CD4-positive, CD25-positive, alpha-beta regulatory T cell (primary cell): Measurements from ENCODE around the gene PSMB7. TPM values are rescaled to one million over a fixed set of nuclear protein-coding genes. Genes with fewer than 3 reads are reported as not detected.

Experiments
- ATAC-seq, 2 donors: fragments of 150-1000 bp; cut with Tn5 transposase; one replicate each; pipeline ENCODE4 v1.10.0; 2021; ENCODE audit warnings: low read depth in 2 of 2, moderate number of reproducible peaks in 2 of 2, moderate library complexity in 1 of 2
- DNase-seq, 3 donors: peaks; one replicate each; pipeline versions ENCODE4 v3.0.0 to v3.0.0-alpha.2; 2012 to 2022; ENCODE audit warnings: mixed read lengths in 1 of 3
- H3K27ac ChIP-seq: one replicate; pipeline ENCODE4 v1.7.0; 2013; ENCODE audit warnings: mild to moderate bottlenecking, low read length; ENCODE audit not compliant: insufficient read depth, poor library complexity, severe bottlenecking
- H3K27me3 ChIP-seq: one replicate; pipeline ENCODE4 v1.7.0; 2013; ENCODE audit warnings: low read length; ENCODE audit not compliant: control insufficient read depth, insufficient read depth
- H3K36me3 ChIP-seq: one replicate; pipeline ENCODE4 v1.7.0; 2013; ENCODE audit warnings: mild to moderate bottlenecking, low read length, moderate library complexity; ENCODE audit not compliant: control insufficient read depth, insufficient read depth
- H3K4me1 ChIP-seq: 2 replicates; pipeline ENCODE4 v1.7.0; 2013; ENCODE audit warnings: mild to moderate bottlenecking, low read length; ENCODE audit not compliant: insufficient read depth, control insufficient read depth, poor library complexity, severe bottlenecking
- H3K4me3 ChIP-seq: one replicate; pipeline ENCODE4 v1.7.0; 2013; ENCODE audit warnings: low read depth, mild to moderate bottlenecking, low read length, moderate library complexity
- H3K9me3 ChIP-seq, 2 experiments: 1 replicate in 1 of 2; 2 replicates in 1 of 2; pipeline ENCODE4 v1.7.0; 2013; ENCODE audit warnings: low read length in 2 of 2, mild to moderate bottlenecking in 1 of 2, moderate library complexity in 1 of 2; ENCODE audit not compliant: control insufficient read depth in 2 of 2
- H3K27ac Mint-ChIP-seq, 3 donors: one replicate each; pipeline ENCODE4 v1.8.0; 2020 to 2022; ENCODE audit warnings: mild to moderate bottlenecking in 3 of 3, mixed read lengths in 3 of 3, moderate library complexity in 2 of 3
- H3K27me3 Mint-ChIP-seq: one replicate; pipeline ENCODE4 v1.8.0; 2022; ENCODE audit warnings: mild to moderate bottlenecking, mixed read lengths
- H3K36me3 Mint-ChIP-seq: one replicate; pipeline ENCODE4 v1.8.0; 2020; ENCODE audit warnings: mixed read lengths
- H3K4me1 Mint-ChIP-seq, 4 donors: one replicate each; pipeline ENCODE4 v1.8.0; 2020 to 2022; ENCODE audit warnings: mixed read lengths in 4 of 4, mild to moderate bottlenecking in 1 of 4
- H3K4me3 Mint-ChIP-seq, 4 donors: one replicate each; pipeline ENCODE4 v1.8.0; 2020 to 2022; ENCODE audit warnings: mild to moderate bottlenecking in 4 of 4, mixed read lengths in 4 of 4, moderate library complexity in 3 of 4
- H3K9me3 Mint-ChIP-seq, 7 donors: one replicate each; pipeline ENCODE4 v1.8.0; 2020 to 2022; ENCODE audit warnings: mixed read lengths in 7 of 7, mild to moderate bottlenecking in 3 of 7, moderate library complexity in 2 of 7
- polyA plus RNA-seq, 4 donors: library from polyadenylated mRNA; unstranded; fragments of 300-500 nt; fragmentation: Illumina TruSeq; gene quantifications; one replicate each; pipeline ENCODE4 v1.2.3, GENCODE V29; 2021
- total RNA-seq: library from RNA; stranded (reverse); gene quantifications from one replicate; pipeline ENCODE4 v1.2.3, GENCODE V29; 2022

PSMB7 gene
- total and polyA plus RNA-seq, 5 donors from 2014 or later: 84.2 to 225 (median 186) TPM

GRCh38 chr9:124392254-124392870, 22.9 kb downstream of the PSMB7 start:
- Histone ChIP-seq H3K4me3 (no peak overlapping the region), H3K36me3 (peaks cover 20% of the 10 kb centered on the region), H3K4me1 (peaks cover 11% of the 10 kb centered on the region), H3K27me3 (no peaks in the 10 kb centered on the region), H3K27ac (no peak overlapping the region), H3K9me3 (no peaks in the 10 kb centered on the region)
- Mint-ChIP-seq H3K27me3 (no peaks in the 10 kb centered on the region), H3K36me3 (peaks cover 9% of the 10 kb centered on the region), H3K9me3 (no peaks in the 10 kb centered on the region), H3K27ac (peak overlapping the region in 1 of 3 donors; percentile 75), H3K4me1 (peaks cover 19 to 75% (median 52%) of the 10 kb centered on the region in 4 donors), H3K4me3 (no peak overlapping the region)
- ATAC-seq (no peak), DNase-seq (no peak)

- peaks cover 9% of the 10 kb centered on the region for H3K36me3 Mint-ChIP-seq
- ATAC-seq: no peak
- no peak overlapping the region for H3K27ac Mint-ChIP-seq
- no peaks in the 10 kb centered on the region for H3K27me3 ChIP-seq
- no peaks in the 10 kb centered on the region for H3K9me3 ChIP-seq
- peaks cover 11% of the 10 kb centered on the region for H3K4me1 ChIP-seq
- no peak overlapping the region for H3K4me3 ChIP-seq
- no peak overlapping the region for H3K4me3 Mint-ChIP-seq
- H3K27me3 Mint-ChIP-seq: no peaks in the 10 kb centered on the region
- H3K27ac ChIP-seq: no peak overlapping the region
- no peak for DNase-seq
- H3K36me3 ChIP-seq: peaks cover 19% of the 10 kb centered on the region
- H3K4me1 Mint-ChIP-seq: peaks cover 21 to 76% (median 55%) of the 10 kb centered on the region in 4 donors
- H3K9me3 Mint-ChIP-seq: no peaks in the 10 kb centered on the region
These were observed 24.2 kb downstream of the PSMB7 start for GRCh38 chr9:124390794-124391658.

GRCh38 chr9:124389146-124389939, 25.9 kb downstream of the PSMB7 start:
- DNase-seq (no peak), ATAC-seq (no peak)
- Mint-ChIP-seq H3K4me1 (peaks cover 28 to 73% (median 46%) of the 10 kb centered on the region in 4 donors), H3K27ac (peak overlapping the region in 2 of 3 donors; percentile 49 to 84), H3K4me3 (no peak overlapping the region), H3K27me3 (no peaks in the 10 kb centered on the region), H3K9me3 (no peaks in the 10 kb centered on the region), H3K36me3 (peaks cover 10% of the 10 kb centered on the region)
- Histone ChIP-seq H3K36me3 (peaks cover 25% of the 10 kb centered on the region), H3K27ac (no peak overlapping the region), H3K9me3 (no peaks in the 10 kb centered on the region), H3K27me3 (no peaks in the 10 kb centered on the region), H3K4me3 (no peak overlapping the region), H3K4me1 (peaks cover 4% of the 10 kb centered on the region)

GRCh38 chr9:124388275-124389048, 26.8 kb downstream of the PSMB7 start:
- H3K27me3 ChIP-seq: no peaks in the 10 kb centered on the region
- Mint-ChIP-seq H3K27me3 (no peaks in the 10 kb centered on the region), H3K4me1 (peaks cover 28 to 65% (median 41%) of the 10 kb centered on the region in 4 donors), H3K4me3 (no peak overlapping the region), H3K27ac (peak overlapping the region in 2 of 3 donors; percentile 27 to 49), H3K36me3 (peaks cover 19% of the 10 kb centered on the region), H3K9me3 (no peaks in the 10 kb centered on the region)
- H3K4me3 ChIP-seq: no peak overlapping the region
- ATAC-seq (no peak), DNase-seq (no peak)
- H3K27ac ChIP-seq: no peak overlapping the region
- H3K36me3 ChIP-seq: peaks cover 30% of the 10 kb centered on the region
- no peaks in the 10 kb centered on the region for H3K9me3 ChIP-seq
- no peaks in the 10 kb centered on the region for H3K4me1 ChIP-seq

GRCh38 chr9:124386201-124386600, 29.0 kb downstream of the PSMB7 start:
- Histone ChIP-seq H3K27ac (no peak overlapping the region), H3K9me3 (no peaks in the 10 kb centered on the region), H3K4me3 (no peak overlapping the region), H3K4me1 (no peaks in the 10 kb centered on the region), H3K36me3 (peaks cover 47% of the 10 kb centered on the region), H3K27me3 (no peaks in the 10 kb centered on the region)
- Mint-ChIP-seq H3K27ac (peak overlapping the region in 1 of 3 donors; percentile 9), H3K4me3 (no peak overlapping the region), H3K4me1 (peaks cover 28 to 48% (median 37%) of the 10 kb centered on the region in 4 donors), H3K9me3 (no peaks in the 10 kb centered on the region), H3K27me3 (no peaks in the 10 kb centered on the region), H3K36me3 (peaks cover 23% of the 10 kb centered on the region)
- no peak for ATAC-seq
- DNase-seq: no peak

- peaks cover 46% of the 10 kb centered on the region for H3K36me3 ChIP-seq
- H3K36me3 Mint-ChIP-seq: peaks cover 19% of the 10 kb centered on the region
- no peak for DNase-seq
- H3K9me3 Mint-ChIP-seq: no peaks in the 10 kb centered on the region
- H3K27me3 Mint-ChIP-seq: no peaks in the 10 kb centered on the region
- no peaks in the 10 kb centered on the region for H3K9me3 ChIP-seq
- H3K27ac Mint-ChIP-seq: peak overlapping the region in 2 of 3 donors; percentile 9 to 70
- no peak overlapping the region for H3K4me3 Mint-ChIP-seq
- H3K4me1 Mint-ChIP-seq: peaks cover 28 to 42% (median 31%) of the 10 kb centered on the region in 4 donors
- H3K27ac ChIP-seq: no peak overlapping the region
- ATAC-seq: no peak
- H3K4me3 ChIP-seq: no peak overlapping the region
- H3K27me3 ChIP-seq: no peaks in the 10 kb centered on the region
- H3K4me1 ChIP-seq: no peaks in the 10 kb centered on the region
These were observed 29.6 kb downstream of the PSMB7 start for GRCh38 chr9:124385623-124386022.

- DNase-seq (no peak), ATAC-seq (no peak)
- Mint-ChIP-seq H3K27me3 (no peaks in the 10 kb centered on the region), H3K4me3 (no peak overlapping the region), H3K27ac (peak overlapping the region in 1 of 3 donors; percentile 50), H3K4me1 (peaks cover 21 to 36% (median 24%) of the 10 kb centered on the region in 4 donors), H3K36me3 (peaks cover 24% of the 10 kb centered on the region), H3K9me3 (no peaks in the 10 kb centered on the region)
- Histone ChIP-seq H3K4me1 (no peaks in the 10 kb centered on the region), H3K27me3 (no peaks in the 10 kb centered on the region), H3K9me3 (no peaks in the 10 kb centered on the region), H3K4me3 (no peak overlapping the region), H3K36me3 (peaks cover 53% of the 10 kb centered on the region), H3K27ac (no peak overlapping the region)
These were observed 30.4 kb downstream of the PSMB7 start for GRCh38 chr9:124384846-124385245.
